ENCODE data around the gene TEX12.

Gene TEX12

GRCh38 chr11:112127056-112127455 lies 40.1 kb upstream of the TEX12 start:
- H3K4me3 ChIP-seq (ENCODE audit: low read length) = no peak overlapping the region
- no peak overlapping the region for H3K9ac ChIP-seq (ENCODE audit: low read length)
- H3K4me2 ChIP-seq (ENCODE audit: low read length) = no peak overlapping the region
- H3K9me3 ChIP-seq (ENCODE audit: insufficient read depth, low read length) = no peaks in the 10 kb centered on the region
- no peak overlapping the region for H2AFZ ChIP-seq (ENCODE audit: low read depth, low read length)
- TF ChIP-seq CTCF (IDR thresholded peaks at IDR 0.05; ENCODE audit: low read depth, low read length) (no peak), EZH2phosphoT487 (IDR thresholded peaks at IDR 0.05; ENCODE audit: low read depth) (no peak)
- H3K27ac ChIP-seq (ENCODE audit: low read length) = no peak overlapping the region
- no peaks in the 10 kb centered on the region for H3K27me3 ChIP-seq (ENCODE audit: low read depth, low read length)
- peaks cover 13% of the 10 kb centered on the region for H3K4me1 ChIP-seq (ENCODE audit: low read length)
- no peaks in the 10 kb centered on the region for H4K20me1 ChIP-seq (ENCODE audit: insufficient read depth, low read length)
- no peaks in the 10 kb centered on the region for H3K79me2 ChIP-seq (ENCODE audit: low read length)
- H3K36me3 ChIP-seq (replicated peaks; ENCODE audit: low read depth, low read length) = no peaks in the 10 kb centered on the region

GRCh38 chr11:112128483-112129121 lies 38.6 kb upstream of the TEX12 start:
- Histone ChIP-seq H3K79me2 (ENCODE audit: low read length) (no peaks in the 10 kb centered on the region), H2AFZ (ENCODE audit: low read depth, low read length) (no peak overlapping the region), H3K36me3 (replicated peaks; ENCODE audit: low read depth, low read length) (no peaks in the 10 kb centered on the region), H3K27me3 (ENCODE audit: low read depth, low read length) (no peaks in the 10 kb centered on the region), H4K20me1 (ENCODE audit: insufficient read depth, low read length) (no peaks in the 10 kb centered on the region), H3K4me3 (ENCODE audit: low read length) (no peak overlapping the region), H3K9ac (ENCODE audit: low read length) (no peak overlapping the region), H3K27ac (ENCODE audit: low read length) (no peak overlapping the region), H3K4me2 (ENCODE audit: low read length) (no peak overlapping the region), H3K4me1 (ENCODE audit: low read length) (peaks cover 13% of the 10 kb centered on the region), H3K9me3 (ENCODE audit: insufficient read depth, low read length) (no peaks in the 10 kb centered on the region)
- TF ChIP-seq EZH2phosphoT487 (IDR thresholded peaks at IDR 0.05; ENCODE audit: low read depth) (no peak), CTCF (IDR thresholded peaks at IDR 0.05; ENCODE audit: low read depth, low read length) (no peak)

GRCh38 chr11:112129656-112130055 lies 37.5 kb upstream of the TEX12 start:
- no peak overlapping the region for H2AFZ ChIP-seq (ENCODE audit: low read depth, low read length)
- no peaks in the 10 kb centered on the region for H3K79me2 ChIP-seq (ENCODE audit: low read length)
- H3K9me3 ChIP-seq (ENCODE audit: insufficient read depth, low read length) = no peaks in the 10 kb centered on the region
- peak overlapping the region; percentile 4; the same call in 1 of the 2 replicates for H3K4me2 ChIP-seq (ENCODE audit: low read length)
- H3K27me3 ChIP-seq (ENCODE audit: low read depth, low read length) = no peaks in the 10 kb centered on the region
- no peak overlapping the region for H3K27ac ChIP-seq (ENCODE audit: low read length)
- peaks cover 13% of the 10 kb centered on the region for H3K4me1 ChIP-seq (ENCODE audit: low read length)
- H3K9ac ChIP-seq (ENCODE audit: low read length) = no peak overlapping the region
- H3K36me3 ChIP-seq (replicated peaks; ENCODE audit: low read depth, low read length) = no peaks in the 10 kb centered on the region
- H4K20me1 ChIP-seq (ENCODE audit: insufficient read depth, low read length) = no peaks in the 10 kb centered on the region
- no peak overlapping the region for H3K4me3 ChIP-seq (ENCODE audit: low read length)
- TF ChIP-seq EZH2phosphoT487 (IDR thresholded peaks at IDR 0.05; ENCODE audit: low read depth) = no peak
- no peak for TF ChIP-seq CTCF (IDR thresholded peaks at IDR 0.05; ENCODE audit: low read depth, low read length)

DNA sequence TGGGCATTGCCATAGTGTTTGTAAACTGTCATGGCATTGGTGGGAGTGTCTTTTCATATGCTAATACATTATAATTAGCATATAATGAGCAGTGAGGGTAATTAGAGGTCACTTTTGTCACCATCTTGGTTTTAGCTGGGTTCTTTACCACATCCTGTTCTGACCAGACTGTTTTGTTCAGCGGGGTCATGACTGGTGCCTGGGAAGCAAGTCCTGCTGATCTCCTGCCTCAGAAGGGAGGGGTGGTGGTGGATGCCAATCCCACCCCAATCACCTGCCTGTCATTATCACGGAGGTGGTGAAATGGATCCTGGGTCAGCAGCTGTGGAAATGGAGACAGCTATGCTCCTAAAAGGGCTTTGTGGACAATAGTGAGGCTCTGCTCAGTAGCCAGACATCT lies 34.4 kb upstream of the TEX12 start:
- peaks cover 9% of the 10 kb centered on the region for H3K4me1 ChIP-seq (ENCODE audit: low read length)
- H3K4me2 ChIP-seq (ENCODE audit: low read length) = no peak overlapping the region
- no peak for TF ChIP-seq EZH2phosphoT487 (IDR thresholded peaks at IDR 0.05; ENCODE audit: low read depth)
- TF ChIP-seq CTCF (IDR thresholded peaks at IDR 0.05; ENCODE audit: low read depth, low read length) = no peak

More for the DNA sequence above, 34.4 kb upstream of the TEX12 start:
- H3K27ac ChIP-seq (ENCODE audit: low read length) = no peak overlapping the region
- H3K4me3 ChIP-seq (ENCODE audit: low read length) = no peak overlapping the region
- H2AFZ ChIP-seq (ENCODE audit: low read depth, low read length) = no peak overlapping the region
- H3K27me3 ChIP-seq (ENCODE audit: low read depth, low read length) = no peaks in the 10 kb centered on the region
- no peaks in the 10 kb centered on the region for H3K79me2 ChIP-seq (ENCODE audit: low read length)
- no peaks in the 10 kb centered on the region for H3K36me3 ChIP-seq (replicated peaks; ENCODE audit: low read depth, low read length)
- no peaks in the 10 kb centered on the region for H3K9me3 ChIP-seq (ENCODE audit: insufficient read depth, low read length)
- H4K20me1 ChIP-seq (ENCODE audit: insufficient read depth, low read length) = no peaks in the 10 kb centered on the region
- no peak overlapping the region for H3K9ac ChIP-seq (ENCODE audit: low read length)
